Trophoblast cell (in vitro differentiated cells and primary cell): Measurements from ENCODE around the gene ADAMTS13.

Source experiments
- DNase-seq, 2 donors: peaks; one replicate each; pipeline ENCODE4 v3.0.0-alpha.2; 2016
- H2AFZ ChIP-seq: 2 replicates; pipeline ENCODE4 v1.6.1; 2013; ENCODE audit warnings: low read length, moderate library complexity, mild to moderate bottlenecking; ENCODE audit not compliant: insufficient read depth, poor library complexity
- H2AK5ac ChIP-seq: 2 replicates; pipeline ENCODE4 v1.6.1; 2013; ENCODE audit warnings: mild to moderate bottlenecking, low read length
- H2BK120ac ChIP-seq: 2 replicates; pipeline ENCODE4 v1.6.1; 2013; ENCODE audit warnings: low read length, mild to moderate bottlenecking, moderate library complexity; ENCODE audit not compliant: insufficient read depth, poor library complexity
- H2BK12ac ChIP-seq: 2 replicates; pipeline ENCODE4 v1.6.1; 2013; ENCODE audit warnings: mild to moderate bottlenecking, low read length, moderate library complexity
- H2BK5ac ChIP-seq: 2 replicates; pipeline ENCODE4 v1.6.1; 2013; ENCODE audit warnings: low read length, low read depth, moderate library complexity, mild to moderate bottlenecking; ENCODE audit not compliant: poor library complexity
- H3K14ac ChIP-seq: 2 replicates; pipeline ENCODE4 v1.6.1; 2013; ENCODE audit warnings: mild to moderate bottlenecking, low read length
- H3K18ac ChIP-seq: 2 replicates; pipeline ENCODE4 v1.6.1; 2013; ENCODE audit warnings: mild to moderate bottlenecking, low read length
- H3K23ac ChIP-seq: 2 replicates; pipeline ENCODE4 v1.6.1; 2013; ENCODE audit warnings: low read length
- H3K27ac ChIP-seq: 2 replicates; pipeline ENCODE4 v1.5.1; 2013; ENCODE audit warnings: low read depth, mild to moderate bottlenecking, inconsistent platforms, low read length, moderate library complexity
- H3K27me3 ChIP-seq: 2 replicates; pipeline ENCODE4 v1.6.1; 2013; ENCODE audit warnings: inconsistent platforms, mild to moderate bottlenecking, low read length, moderate library complexity; ENCODE audit not compliant: insufficient read depth
- H3K36me3 ChIP-seq, 2 experiments: 1 replicate in 1 of 2; 2 replicates in 1 of 2; pipeline ENCODE4 v1.6.1; 2013; ENCODE audit warnings: low read length in 2 of 2, mild to moderate bottlenecking in 2 of 2, moderate library complexity in 1 of 2; ENCODE audit not compliant: insufficient read depth in 2 of 2, control insufficient read depth in 1 of 2
- H3K4ac ChIP-seq: 2 replicates; pipeline ENCODE4 v1.6.1; 2013; ENCODE audit warnings: low read depth, mild to moderate bottlenecking, low read length, moderate library complexity
- H3K4me1 ChIP-seq, 2 experiments: 1 replicate in 1 of 2; 2 replicates in 1 of 2; pipeline ENCODE4 v1.6.1; 2013; ENCODE audit warnings: low read length in 2 of 2, mild to moderate bottlenecking in 2 of 2, moderate library complexity in 1 of 2; ENCODE audit not compliant: insufficient read depth in 2 of 2, control insufficient read depth in 1 of 2
- H3K4me2 ChIP-seq: 2 replicates; pipeline ENCODE4 v1.6.1; 2013; ENCODE audit warnings: inconsistent platforms, mild to moderate bottlenecking, low read length, moderate library complexity
- H3K4me3 ChIP-seq: 2 replicates; pipeline ENCODE4 v1.5.1; 2013; ENCODE audit warnings: mild to moderate bottlenecking, low read depth, low read length, inconsistent platforms
- H3K79me1 ChIP-seq: one replicate; pipeline ENCODE4 v1.6.1; 2013; ENCODE audit warnings: low read length
- H3K79me2 ChIP-seq: 2 replicates; pipeline ENCODE4 v1.6.1; 2013; ENCODE audit warnings: low read length, mild to moderate bottlenecking; ENCODE audit not compliant: control insufficient read depth, insufficient read depth, poor library complexity
- H3K9ac ChIP-seq: 2 replicates; pipeline ENCODE4 v1.6.1; 2013; ENCODE audit warnings: mild to moderate bottlenecking, low read length
- H3K9me3 ChIP-seq: 2 replicates; pipeline ENCODE4 v1.6.1; 2013; ENCODE audit warnings: low read depth, mild to moderate bottlenecking, control low read depth, inconsistent platforms, low read length; ENCODE audit not compliant: insufficient read depth
- H4K12ac ChIP-seq: 2 replicates; pipeline ENCODE4 v1.6.1; 2013; ENCODE audit warnings: low read depth, mild to moderate bottlenecking, low read length, moderate library complexity
- H4K8ac ChIP-seq: 2 replicates; pipeline ENCODE4 v1.6.1; 2013; ENCODE audit warnings: low read depth, mild to moderate bottlenecking, low read length, moderate library complexity
- H4K91ac ChIP-seq: one replicate; pipeline ENCODE4 v1.6.1; 2013; ENCODE audit warnings: low read depth, mild to moderate bottlenecking, low read length, moderate library complexity
- WGBS: extraction: QIAGEN DNeasy Blood & Tissue Kit; methylation state at CpG from one replicate; pipeline ENCODE4 v1.1.7; 2013; ENCODE audit warnings: missing lambda C conversion rate; ENCODE audit not compliant: insufficient read length, insufficient coverage; ENCODE audit errors: extremely low coverage; 5-methylcytosine and 5-hydroxymethylcytosine counted together

Gene ADAMTS13

DNA sequence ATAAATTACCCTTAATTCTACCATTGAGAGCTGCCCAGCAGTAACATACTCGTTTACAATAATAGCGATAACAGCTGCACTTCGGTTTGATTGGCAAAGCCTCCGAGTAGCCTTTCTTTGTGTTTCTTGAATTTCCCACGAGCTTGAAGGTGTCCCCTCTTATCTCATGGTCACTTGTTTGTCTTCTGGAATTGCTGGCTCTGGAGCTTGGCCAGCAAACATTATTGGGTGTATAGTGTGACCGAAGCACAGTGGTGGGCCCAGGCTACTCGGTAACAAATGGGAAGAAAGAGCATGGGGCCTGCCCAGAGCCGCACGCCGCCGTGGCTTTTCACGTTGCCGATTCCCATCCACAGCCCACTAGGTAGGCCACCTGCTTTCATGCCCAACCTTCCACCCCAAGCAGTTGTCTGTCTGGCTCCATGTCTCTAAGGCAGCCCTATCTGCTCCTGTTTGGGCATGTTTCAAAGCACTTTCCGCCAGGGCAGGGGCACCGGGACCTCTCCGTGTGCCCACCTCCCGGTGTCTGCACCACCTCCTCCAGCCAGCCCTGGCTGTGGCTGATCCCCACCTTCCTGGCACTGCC, 37.3 kb upstream of the ADAMTS13 start:
- Histone ChIP-seq H2AFZ (no peak overlapping the region), H3K14ac (no peak overlapping the region), H3K27ac (no peak overlapping the region), H4K91ac (no peak overlapping the region), H4K12ac (no peak overlapping the region), H3K79me1 (no peaks in the 10 kb centered on the region), H3K27me3 (no peaks in the 10 kb centered on the region), H3K23ac (no peak overlapping the region), H2BK12ac (no peak overlapping the region), H2AK5ac (no peak overlapping the region), H3K9me3 (peaks cover 15% of the 10 kb centered on the region), H2BK120ac (no peak overlapping the region), H2BK5ac (no peak overlapping the region), H3K9ac (no peak overlapping the region), H3K36me3 (no peaks in the 10 kb centered on the region), H3K4ac (no peak overlapping the region), H3K4me2 (no peak overlapping the region), H3K79me2 (no peaks in the 10 kb centered on the region), H4K8ac (no peak overlapping the region), H3K4me1 (peaks cover 0 to 3% of the 10 kb centered on the region in 2 experiments), H3K18ac (no peak overlapping the region), H3K4me3 (no peak overlapping the region)
- DNase-seq, result no peak
- no CpG with 5 or more reads among the region's 17 CpGs for WGBS

DNA sequence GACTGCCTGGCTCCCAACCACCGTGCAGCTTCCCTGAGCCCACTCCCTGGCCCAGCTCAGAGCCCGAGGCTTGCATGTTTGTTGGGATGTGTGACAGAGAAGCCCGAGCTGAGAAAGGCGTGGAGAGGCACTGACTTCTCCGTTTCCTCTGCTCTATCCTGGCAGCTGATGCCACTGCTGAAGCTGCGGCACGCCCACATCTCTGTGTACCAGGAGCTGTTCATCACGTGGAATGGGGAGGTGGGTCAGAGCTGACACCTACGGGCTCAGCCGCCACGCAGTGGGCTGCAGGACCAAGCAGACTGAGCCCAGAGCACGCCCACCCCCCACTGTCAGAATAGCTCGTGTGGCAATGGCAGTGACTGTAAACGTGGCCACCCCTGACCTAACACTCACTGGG, 36.7 kb upstream of the ADAMTS13 start:
- Histone ChIP-seq H3K14ac (no peak overlapping the region), H3K18ac (no peak overlapping the region), H4K12ac (no peak overlapping the region), H2AK5ac (no peak overlapping the region), H3K9ac (no peak overlapping the region), H3K36me3 (no peaks in the 10 kb centered on the region), H4K8ac (no peak overlapping the region), H3K9me3 (peaks cover 15% of the 10 kb centered on the region), H2BK12ac (no peak overlapping the region), H3K79me1 (no peaks in the 10 kb centered on the region), H3K4me2 (no peak overlapping the region), H3K27me3 (no peaks in the 10 kb centered on the region), H3K4me3 (no peak overlapping the region), H4K91ac (no peak overlapping the region), H2AFZ (no peak overlapping the region), H3K27ac (no peak overlapping the region), H2BK5ac (no peak overlapping the region), H3K4me1 (peaks cover 0 to 3% of the 10 kb centered on the region in 2 experiments), H3K4ac (no peak overlapping the region), H3K79me2 (no peaks in the 10 kb centered on the region), H2BK120ac (no peak overlapping the region), H3K23ac (no peak overlapping the region)
- DNase-seq, result no peak
- WGBS, result no CpG with 5 or more reads among the region's 14 CpGs

DNA sequence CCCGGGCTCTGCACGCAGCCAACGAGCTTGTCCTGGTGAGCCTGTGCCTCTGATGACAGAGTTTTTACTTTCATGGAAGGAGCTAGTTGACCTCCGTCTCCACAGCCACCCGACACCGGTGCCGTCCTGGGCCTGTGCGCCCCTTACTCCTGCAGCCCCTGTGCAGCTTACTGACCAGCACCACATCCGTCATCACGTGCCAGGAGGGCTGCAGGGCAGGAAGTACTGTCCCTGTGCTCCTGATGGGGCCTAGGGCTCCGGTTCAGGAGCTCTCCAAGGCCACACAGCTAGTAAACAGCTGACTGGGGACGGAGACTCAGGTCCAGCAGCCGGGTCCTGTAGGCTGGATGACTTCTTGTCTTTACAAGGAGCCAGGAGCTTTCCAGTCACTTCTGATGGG, 35.8 kb upstream of the ADAMTS13 start:
- no peak overlapping the region for H2AFZ ChIP-seq
- no peak overlapping the region for H2AK5ac ChIP-seq
- no peak overlapping the region for H3K18ac ChIP-seq
- no peak overlapping the region for H3K23ac ChIP-seq
- H3K79me1 ChIP-seq, result no peaks in the 10 kb centered on the region
- no peaks in the 10 kb centered on the region for H3K79me2 ChIP-seq
- DNase-seq, result no peak
- no peak overlapping the region for H3K4ac ChIP-seq
- no peak overlapping the region for H3K27ac ChIP-seq
- no peak overlapping the region for H3K14ac ChIP-seq
- H4K8ac ChIP-seq, result no peak overlapping the region
- WGBS, result no CpG with 5 or more reads among the region's 13 CpGs
- H3K9ac ChIP-seq, result no peak overlapping the region
- no peak overlapping the region for H2BK12ac ChIP-seq
- H3K9me3 ChIP-seq, result peaks cover 15% of the 10 kb centered on the region
- peaks cover 0 to 3% of the 10 kb centered on the region in 2 experiments for H3K4me1 ChIP-seq
- no peak overlapping the region for H2BK120ac ChIP-seq
- H3K4me3 ChIP-seq, result no peak overlapping the region
- no peaks in the 10 kb centered on the region for H3K36me3 ChIP-seq
- no peak overlapping the region for H4K12ac ChIP-seq
- H3K27me3 ChIP-seq, result no peaks in the 10 kb centered on the region
- no peak overlapping the region for H3K4me2 ChIP-seq
- no peak overlapping the region for H2BK5ac ChIP-seq
- no peak overlapping the region for H4K91ac ChIP-seq

DNA sequence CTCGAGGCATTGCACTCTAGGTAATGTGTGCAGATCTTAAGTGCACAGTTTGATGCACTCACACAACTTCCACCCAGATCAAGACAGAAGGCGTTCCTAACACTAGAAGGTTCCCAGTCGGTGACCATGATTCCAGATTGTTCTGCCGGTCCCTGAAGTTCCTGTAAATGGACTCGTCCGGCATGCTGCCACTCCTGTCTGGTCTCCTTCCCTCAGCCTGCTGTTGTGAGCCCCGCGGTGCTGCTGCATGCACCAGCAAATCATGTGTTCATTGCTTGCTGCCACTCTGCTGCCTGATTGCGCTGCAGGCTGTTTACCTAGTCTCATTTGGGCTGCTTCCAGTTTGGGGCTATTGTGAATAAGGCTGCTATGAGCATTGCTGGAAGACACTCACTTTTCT, 34.5 kb upstream of the ADAMTS13 start:
- no peak overlapping the region for H2AFZ ChIP-seq
- WGBS, result no CpG with 5 or more reads among the region's 9 CpGs
- no peak overlapping the region for H4K12ac ChIP-seq
- H3K79me2 ChIP-seq, result no peaks in the 10 kb centered on the region
- H3K4ac ChIP-seq, result no peak overlapping the region
- no peak overlapping the region for H2AK5ac ChIP-seq
- H2BK12ac ChIP-seq, result no peak overlapping the region
- H2BK120ac ChIP-seq, result no peak overlapping the region
- no peak overlapping the region for H4K91ac ChIP-seq
- DNase-seq, result peak; percentile 68 to 70
- H3K9me3 ChIP-seq, result peaks cover 15% of the 10 kb centered on the region
- no peak overlapping the region for H4K8ac ChIP-seq
- no peak overlapping the region for H3K14ac ChIP-seq
- H2BK5ac ChIP-seq, result no peak overlapping the region
- no peaks in the 10 kb centered on the region for H3K27me3 ChIP-seq
- H3K18ac ChIP-seq, result no peak overlapping the region
- H3K23ac ChIP-seq, result no peak overlapping the region
- no peak overlapping the region for H3K27ac ChIP-seq
- H3K9ac ChIP-seq, result no peak overlapping the region
- H3K4me2 ChIP-seq, result no peak overlapping the region
- H3K79me1 ChIP-seq, result no peaks in the 10 kb centered on the region
- peaks cover 0 to 3% of the 10 kb centered on the region in 2 experiments for H3K4me1 ChIP-seq
- H3K36me3 ChIP-seq, result no peaks in the 10 kb centered on the region
- H3K4me3 ChIP-seq, result no peak overlapping the region
